Activated CD4-positive, alpha-beta T cell treated with anti-CD3 and anti-CD28 coated beads for 4 hours (primary cell): ENCODE measurements around the gene CAND2.

Experiments used
- DNase-seq, 2 donors: peaks; one replicate each; pipeline ENCODE4 v3.0.0-alpha.2; 2020

CAND2 gene

DNA sequence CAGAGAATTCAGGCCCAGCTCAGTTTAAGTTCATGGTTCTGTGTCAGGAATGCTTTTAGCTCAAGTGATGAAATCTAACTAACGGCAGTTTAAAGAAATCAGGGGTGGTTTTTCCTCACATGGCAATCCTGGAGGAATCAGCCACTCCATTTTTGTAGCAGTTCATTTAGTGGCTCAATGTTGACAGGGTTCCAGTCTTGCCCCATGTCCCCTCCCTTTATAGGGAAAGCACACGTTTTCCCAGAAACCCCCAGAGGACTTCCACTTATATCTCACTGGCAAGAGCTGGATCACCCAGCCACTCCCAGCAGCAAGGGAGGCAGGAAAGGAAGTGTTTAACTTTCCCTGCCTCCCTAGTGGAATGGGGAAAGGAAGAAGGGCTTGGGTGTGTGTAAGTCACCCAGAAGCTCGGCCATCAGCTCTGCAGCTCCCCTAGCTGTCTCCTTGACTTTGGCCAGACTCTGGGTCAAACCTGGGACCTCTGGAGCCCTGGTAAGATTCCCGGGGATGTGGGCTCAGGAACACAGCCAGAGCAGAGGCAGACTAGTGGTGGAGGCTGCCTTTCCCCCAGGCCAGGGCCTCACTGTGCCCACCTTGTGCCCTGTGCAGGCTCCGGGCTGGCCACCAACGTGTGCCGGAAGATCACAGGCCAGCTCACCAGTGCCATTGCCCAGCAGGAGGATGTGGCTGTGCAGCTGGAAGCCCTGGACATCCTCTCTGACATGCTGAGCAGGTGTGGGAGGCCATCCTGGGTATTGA lies 11.3 kb downstream of the CAND2 start:
- no peak for DNase-seq

DNA sequence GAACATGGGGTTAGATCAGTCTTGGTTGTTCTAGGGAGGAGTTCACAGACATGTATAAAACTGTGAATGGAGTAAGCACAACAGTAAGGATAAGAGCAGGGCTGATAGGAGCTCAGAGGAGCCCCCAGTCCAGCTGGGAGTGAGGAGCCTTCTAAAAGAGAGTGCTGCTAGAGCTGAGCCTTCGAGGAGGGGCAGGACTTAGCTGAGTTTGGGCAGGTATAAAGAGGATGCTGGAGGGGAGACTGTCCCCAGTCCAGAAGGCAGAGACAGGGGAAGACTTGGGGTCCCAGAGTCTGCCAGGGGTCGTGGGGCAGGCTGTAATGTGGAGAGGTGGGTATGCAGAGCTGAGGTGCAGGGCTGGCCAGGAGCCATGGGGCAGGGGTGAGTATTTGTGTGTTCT lies 12.1 kb downstream of the CAND2 start:
- no peak for DNase-seq

DNA sequence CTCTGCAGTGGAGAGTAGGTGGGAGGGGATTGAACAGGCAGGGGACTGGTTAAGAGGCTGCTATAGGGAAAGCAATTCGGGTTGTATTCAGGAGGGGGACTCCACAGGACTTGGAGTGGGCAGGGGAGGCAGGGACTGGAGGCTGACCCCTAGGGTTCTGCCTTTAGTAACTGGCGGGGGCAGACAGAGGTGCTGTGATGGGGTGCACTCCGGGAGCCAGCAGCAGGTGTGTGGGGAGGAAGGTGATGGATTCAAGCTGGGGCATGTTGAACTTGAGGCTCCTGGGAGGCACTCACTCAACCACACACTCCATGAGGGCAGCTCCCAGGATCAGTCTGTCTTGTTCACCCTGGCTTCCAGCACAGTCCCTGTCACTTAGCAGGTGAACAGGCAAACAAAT lies 12.5 kb downstream of the CAND2 start:
- DNase-seq, result no peak

DNA sequence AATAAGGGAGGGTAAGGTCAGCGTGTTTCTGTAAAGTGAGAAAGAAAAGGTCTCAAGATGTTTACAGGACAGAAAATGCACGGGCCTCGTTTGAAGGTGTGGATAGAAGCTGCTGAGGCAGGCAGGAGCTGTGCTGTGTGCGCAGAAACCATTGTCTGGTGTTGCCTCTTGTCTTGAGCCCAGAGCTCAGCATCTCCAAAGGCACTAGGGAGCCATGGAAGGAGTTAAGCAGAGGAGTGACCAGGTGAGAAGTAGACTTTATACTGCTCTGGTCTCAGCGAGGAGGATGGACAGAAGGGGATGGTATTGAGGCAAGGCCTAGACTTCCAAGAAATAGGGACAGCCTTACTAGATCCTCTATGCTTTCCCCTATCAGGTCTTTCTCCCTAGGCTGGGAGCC lies 13.0 kb downstream of the CAND2 start:
- no peak for DNase-seq

DNA sequence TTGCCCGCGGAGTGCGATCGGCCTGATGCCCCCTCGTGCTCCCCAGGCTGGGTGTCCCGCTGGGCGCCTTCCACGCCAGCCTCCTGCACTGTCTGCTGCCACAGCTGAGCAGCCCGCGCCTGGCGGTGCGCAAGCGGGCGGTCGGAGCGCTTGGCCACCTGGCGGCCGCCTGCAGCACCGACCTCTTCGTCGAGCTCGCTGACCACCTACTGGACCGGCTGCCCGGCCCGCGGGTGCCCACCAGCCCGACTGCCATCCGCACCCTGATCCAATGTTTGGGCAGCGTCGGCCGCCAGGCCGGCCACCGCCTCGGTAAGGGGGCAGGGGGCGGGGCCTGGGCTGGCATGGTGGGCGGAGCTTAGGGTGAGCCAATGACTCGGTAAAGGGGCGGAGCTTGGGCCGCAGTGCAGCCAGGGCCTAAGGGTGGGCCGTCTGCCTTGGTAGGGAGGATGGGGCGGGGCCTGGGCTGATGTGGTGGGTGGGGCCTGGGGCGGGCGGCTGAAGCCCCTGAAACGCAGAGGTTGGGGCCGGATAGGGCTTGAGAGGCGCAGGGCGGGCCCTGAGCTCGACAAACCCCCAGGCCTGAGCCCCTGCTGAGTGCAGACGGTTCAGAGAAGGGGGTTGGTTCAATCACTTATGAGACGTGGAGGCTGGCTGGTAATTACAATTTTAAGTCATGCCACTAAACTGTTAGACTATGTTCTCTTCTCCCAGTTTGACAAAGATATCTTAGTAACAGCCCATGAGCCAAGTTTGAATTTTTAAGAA lies 13.7 kb downstream of the CAND2 start:
- DNase-seq, result peak; percentile 95

DNA sequence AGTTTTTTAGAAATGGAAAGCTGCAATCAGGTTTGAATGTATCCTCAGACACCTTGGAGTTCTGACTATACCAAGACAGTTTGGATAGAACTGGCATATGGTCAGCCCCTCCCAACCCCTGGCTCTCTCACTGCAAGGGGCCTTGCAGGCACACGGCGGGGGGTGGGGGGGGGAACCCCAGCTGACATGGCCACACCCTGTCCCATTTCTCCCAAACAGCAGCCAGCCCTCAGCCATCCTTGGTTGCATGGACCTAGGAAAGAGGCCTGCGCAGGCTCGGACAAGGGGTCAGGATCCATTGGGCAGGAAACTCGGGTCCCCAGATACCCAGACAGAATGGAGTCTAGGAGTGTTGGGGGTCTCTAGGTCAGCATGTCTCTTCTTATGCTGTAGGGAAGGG lies 14.5 kb downstream of the CAND2 start:
- DNase-seq, result no peak

DNA sequence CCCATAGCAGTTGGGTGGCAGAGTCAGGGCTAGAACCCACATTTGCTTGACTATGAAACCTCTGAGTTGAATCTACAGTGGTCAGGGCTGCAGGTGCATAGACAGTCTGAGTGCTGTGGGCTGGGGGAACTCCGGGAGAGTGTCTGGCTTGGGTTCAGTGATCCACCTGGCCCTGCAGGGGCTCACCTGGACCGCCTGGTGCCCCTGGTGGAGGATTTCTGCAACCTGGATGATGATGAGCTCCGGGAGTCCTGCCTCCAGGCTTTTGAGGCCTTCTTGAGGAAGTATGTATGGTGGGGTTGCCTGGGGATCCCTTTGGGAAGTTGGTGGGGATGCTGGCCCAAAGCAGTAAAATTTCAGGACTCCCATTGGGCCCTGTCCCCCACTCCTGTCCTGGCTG lies 16.3 kb downstream of the CAND2 start:
- DNase-seq, result no peak

DNA sequence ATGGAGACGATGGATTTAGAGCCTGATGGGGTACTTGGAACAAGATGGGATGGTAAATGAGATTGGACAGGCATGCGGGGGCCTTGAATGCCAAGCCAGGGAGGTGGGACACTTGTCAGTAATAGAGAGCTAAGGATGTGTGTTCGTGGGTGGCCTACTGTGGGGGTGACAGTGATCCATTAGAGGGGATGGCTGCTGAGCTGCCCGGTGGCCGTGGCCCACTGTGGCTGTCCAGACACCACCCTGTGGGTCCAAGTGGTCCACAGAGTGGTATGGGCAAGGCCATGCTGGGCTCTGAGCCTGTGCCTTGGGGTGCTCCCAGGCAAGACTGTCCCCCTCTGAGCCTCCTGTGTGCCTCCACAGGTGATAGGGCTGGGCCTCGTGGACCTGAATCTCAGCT lies 17.5 kb downstream of the CAND2 start:
- DNase-seq, result no peak

DNA sequence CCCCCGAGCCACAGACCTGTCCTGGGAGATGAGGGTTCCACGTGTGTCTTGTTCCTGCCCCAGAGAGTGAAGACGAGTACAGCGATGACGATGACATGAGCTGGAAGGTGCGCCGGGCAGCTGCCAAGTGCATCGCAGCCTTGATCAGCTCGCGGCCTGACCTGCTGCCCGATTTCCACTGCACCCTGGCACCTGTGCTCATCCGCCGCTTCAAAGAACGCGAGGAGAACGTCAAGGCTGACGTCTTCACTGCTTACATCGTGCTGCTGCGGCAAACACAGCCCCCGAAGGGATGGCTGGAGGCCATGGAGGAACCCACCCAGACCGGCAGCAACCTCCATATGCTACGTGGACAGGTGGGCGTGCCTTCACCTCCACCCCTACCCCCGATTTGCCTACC lies 18.6 kb downstream of the CAND2 start:
- DNase-seq, result no peak

DNA sequence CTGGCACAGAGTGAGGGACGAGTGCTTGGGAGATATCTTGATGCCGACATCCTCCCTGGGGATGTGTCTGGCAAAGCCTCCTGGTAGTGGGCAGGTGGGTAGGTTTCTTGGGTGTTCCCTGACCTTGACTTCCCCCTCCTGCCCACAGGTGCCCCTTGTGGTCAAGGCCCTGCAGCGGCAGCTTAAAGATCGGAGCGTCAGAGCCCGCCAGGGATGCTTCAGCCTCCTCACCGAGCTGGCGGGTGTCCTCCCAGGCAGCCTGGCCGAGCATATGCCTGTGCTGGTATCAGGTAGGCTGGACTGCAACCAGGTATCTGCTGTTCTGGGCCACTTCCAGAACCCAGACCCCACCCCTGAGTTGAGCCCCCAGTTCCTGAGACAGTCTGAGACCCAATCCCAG lies 19.2 kb downstream of the CAND2 start:
- DNase-seq, result no peak

DNA sequence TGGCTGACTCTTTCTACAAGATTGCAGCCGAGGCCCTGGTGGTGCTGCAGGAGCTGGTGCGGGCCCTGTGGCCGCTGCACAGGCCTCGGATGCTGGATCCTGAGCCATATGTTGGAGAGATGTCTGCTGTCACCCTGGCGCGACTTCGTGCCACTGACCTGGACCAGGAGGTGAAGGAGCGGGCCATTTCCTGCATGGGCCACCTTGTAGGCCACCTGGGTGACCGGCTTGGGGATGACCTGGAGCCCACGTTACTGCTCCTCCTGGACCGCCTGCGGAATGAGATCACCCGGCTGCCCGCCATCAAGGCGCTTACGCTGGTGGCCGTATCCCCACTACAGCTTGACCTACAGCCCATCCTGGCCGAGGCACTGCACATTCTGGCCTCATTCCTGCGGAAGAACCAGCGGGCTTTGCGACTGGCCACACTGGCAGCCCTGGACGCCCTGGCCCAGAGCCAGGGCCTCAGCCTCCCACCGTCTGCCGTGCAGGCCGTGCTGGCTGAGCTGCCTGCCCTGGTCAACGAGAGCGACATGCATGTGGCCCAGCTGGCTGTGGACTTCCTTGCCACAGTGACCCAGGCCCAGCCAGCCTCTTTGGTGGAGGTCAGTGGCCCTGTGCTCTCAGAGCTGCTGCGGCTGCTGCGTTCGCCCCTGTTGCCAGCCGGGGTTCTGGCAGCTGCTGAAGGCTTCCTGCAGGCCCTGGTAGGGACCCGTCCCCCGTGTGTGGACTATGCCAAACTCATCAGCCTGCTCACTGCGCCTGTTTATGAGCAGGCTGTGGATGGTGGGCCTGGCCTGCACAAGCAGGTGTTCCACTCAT lies 20.3 kb downstream of the CAND2 start:
- no peak for DNase-seq

DNA sequence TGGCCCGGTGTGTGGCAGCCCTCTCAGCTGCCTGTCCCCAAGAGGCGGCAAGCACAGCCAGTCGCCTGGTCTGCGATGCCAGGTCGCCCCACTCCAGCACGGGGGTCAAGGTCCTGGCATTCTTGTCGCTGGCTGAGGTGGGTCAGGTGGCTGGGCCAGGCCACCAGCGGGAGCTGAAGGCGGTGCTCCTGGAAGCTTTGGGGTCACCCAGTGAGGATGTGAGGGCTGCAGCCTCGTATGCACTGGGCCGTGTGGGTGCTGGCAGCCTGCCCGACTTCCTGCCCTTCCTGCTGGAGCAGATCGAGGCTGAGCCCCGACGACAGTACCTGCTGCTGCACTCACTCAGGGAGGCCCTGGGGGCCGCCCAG lies 20.8 kb downstream of the CAND2 start:
- DNase-seq, result no peak

DNA sequence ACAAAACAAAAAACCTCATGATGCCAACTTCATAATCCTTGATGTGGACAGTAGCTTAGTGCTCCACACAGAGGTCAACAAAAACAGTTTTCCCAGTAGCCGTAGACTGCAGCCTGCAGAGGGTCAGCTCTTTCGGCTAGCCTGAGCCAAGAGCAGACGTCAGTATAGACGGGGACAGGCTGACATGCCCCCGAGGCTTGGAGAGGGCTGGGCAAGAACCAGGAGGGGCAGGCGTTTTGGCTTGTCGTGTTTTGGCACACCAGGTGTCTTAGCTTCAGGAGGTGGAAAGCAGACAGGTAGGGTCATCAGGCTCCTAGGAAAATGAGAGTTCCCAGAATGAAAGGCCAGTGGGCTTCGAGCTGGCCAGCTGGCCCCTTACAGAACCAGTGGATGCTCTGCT lies 21.8 kb downstream of the CAND2 start:
- DNase-seq, result no peak

DNA sequence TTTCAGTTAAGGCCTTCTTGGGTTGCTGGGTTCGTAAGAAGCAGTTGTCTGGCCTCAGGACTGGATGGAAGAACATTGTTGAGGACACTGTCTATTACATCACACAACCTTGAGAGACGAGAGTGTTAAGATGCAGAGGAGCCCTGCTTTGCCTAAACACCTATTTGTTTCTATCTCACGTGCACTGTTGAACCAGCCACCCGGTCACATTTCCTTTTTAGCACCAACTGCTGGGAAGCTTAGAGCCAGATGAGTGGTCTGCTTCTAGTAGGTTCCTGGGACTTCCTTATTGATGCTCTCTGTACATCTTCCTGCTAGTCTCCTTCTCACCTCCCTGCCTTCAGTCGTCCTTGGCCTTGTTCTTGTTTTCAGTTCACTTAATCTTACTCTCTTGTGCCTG lies 22.3 kb downstream of the CAND2 start:
- no peak for DNase-seq

DNA sequence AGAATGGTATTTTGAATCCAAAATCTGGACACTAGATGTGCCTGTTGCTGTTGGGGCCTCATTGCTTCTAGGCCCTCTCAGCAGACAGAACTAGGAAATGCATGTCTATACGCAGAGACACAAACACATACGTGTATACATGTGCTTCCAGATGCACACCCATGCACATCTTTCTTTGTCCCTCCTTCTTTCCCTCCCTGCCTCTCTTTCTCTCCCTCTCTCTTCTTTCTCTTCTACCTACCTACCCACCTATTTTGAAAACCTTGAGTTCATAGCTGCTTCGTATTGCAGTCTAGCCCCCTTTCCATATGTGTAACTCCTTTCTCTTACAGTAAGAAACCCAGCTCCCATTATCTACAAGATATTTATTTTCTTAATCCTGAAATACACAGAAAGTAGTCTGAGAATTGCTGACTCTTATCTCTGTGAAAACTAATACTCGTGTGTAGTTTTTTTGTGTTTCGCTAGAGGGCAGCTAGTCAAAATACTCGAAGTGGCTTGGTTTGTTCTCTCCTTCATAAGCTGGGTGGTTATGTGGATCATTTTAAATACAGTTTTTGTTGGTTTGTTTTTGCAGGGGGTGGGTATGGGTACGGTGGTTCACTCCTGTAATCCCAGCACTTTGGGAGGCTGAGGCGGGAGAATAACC lies 26.4 kb downstream of the CAND2 start:
- DNase-seq, result no peak

DNA sequence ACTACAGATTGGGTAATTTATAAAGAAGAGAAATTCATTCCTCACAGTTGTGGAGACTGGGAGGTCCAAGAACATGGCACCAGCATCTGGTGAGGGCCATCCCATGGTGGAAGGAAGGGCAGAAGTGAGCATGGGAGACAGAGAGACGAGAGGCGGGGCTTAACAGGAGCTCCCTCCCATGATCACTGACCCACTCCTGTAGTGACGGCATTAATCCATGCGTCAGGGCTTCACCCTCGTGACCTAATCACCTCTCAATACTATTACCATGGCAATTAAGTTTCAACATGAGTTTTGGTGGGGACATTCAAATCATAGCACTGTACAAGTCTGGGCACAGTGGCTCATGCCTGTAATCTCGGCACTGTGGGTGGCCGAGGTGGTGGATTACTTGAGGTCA lies 27.8 kb downstream of the CAND2 start:
- no peak for DNase-seq

DNA sequence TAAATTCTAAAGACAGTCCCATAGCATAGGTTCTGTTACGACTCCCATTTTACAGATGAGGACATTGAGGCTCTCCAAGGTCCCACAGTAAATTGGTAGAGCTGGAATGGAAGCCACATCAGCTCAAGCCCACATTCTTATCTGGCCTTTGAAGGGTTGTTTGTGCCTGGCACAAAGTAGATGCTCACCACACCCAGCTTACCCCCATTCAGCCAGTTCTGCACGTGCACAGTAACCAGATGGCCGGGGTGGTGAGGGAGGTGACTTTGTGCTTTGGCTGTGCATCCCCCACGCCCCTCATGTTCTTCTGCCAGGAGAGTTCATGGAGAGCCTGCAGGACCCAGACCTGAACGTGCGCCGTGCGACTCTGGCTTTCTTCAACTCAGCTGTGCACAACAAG lies 28.7 kb downstream of the CAND2 start:
- DNase-seq, result no peak

DNA sequence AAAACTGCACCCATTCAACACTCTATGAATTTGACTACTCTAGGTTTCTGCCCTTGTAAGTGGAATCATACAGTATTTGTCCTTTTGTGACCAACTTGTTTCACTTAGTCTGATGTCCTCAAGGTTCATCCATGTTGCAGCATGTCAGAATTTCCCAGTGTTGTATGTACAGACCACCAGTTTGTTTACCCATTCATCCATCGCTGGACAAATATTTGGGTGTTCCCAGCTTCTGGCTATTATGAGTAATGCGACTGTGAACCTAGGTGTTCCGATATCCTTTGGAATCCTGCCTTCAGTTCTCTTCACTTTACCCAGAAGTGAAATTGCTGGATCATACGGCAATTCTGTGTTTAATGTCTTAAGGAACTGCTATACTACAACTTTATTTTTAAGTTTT lies 32.3 kb downstream of the CAND2 start:
- DNase-seq, result no peak

DNA sequence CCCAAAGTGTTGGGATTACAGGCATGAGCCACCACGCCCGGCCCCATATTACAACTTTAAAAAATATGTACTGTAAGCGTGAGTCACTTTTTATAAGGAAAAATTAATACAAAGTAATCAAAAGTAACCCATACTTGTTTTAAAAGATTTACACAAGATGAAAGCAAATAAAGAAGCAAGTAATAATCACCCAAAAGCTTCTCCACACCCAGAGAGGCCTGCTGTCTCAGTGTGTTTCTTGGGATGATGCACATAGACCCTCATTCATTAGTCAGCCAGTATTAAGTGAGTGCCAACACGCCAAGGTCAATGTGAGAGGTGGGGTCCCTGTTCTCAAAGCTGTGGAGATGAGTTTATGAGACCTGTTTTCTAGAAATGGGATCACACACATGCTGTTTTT lies 32.9 kb downstream of the CAND2 start:
- DNase-seq, result no peak

DNA sequence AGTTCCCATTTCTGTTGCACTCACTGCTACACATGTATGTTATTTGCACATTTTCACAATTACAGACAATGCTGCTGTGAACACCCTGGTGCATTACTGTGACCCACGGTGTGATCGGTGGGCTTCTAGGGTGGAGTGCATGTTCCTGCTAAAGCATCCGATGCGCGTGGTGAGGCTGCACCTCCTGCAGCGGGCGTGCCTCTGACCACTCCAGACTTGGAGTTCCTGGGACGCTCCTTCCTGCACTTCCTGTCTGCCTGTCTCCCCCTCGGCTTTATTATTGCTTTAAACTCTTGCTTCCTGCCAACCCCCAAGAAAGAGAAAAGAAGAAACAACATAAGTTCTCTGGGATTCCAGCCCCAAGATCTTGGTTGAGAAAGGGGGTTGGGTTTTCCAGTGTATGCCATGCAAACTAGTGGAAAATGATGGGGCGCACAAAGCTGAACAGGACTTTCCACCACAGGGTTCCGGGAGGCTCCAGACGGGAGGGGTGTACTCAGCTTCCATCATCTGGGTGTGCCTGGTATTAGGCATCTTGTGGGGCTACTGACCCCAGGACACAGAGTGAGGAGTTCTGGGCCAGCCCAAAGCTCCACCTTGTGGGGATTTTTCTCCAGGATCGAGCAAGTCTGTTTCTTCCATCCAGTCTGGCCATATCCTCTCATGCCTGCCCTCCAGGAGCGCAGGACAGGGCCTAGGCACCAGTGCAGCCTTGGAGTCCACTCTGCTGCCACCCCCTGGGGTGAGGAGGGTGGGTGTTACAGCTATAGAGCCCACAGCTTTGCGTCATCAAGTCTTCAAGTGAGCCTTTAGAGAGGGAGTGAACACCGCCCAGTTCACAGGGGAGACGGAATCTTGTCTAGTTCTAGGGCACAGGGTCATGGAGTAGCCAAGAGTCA lies 33.7 kb downstream of the CAND2 start:
- no peak for DNase-seq

DNA sequence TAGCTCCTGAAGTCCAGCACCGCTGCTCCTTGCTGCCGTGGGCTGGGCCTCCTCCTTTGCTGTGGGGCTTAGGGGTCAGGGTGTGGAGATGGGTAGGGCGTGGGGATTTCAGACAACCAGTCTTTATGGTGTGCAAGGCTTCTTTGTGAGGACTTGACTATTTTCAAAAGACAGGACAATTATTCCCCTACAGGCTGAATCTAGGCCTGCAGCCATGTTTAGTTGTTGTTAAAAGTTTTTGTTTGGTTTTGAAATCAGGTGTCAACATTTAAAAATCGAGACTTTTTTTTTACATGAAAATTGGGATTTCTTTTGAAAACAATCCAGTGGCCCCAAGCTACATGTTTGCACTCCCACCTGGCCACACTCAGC lies 34.3 kb downstream of the CAND2 start:
- no peak for DNase-seq

DNA sequence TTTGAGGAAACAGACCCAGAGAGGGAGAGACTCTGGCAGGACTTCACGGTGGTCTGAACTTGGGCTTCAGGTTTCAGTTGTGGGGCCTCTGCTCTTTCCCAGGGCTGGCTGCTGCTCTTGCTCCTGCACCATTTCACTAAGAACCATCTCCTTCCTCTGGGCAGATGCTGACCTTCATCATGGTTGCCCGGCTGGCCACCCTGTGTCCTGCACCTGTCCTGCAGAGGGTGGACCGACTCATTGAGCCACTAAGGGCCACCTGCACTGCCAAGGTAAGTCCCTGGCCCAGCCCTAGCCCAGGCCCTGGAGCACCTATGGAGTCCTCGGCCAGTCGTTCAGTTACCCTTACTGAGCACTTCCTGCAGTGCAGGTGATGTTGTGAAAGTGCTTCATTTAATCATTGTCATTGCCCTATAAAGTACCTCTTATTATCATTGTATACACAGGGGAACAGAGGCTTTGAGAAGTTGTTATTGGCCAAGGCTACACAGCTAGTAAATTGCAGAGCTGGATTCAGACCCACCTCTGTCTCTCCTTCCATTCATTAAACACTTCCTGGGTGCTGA lies 34.9 kb downstream of the CAND2 start:
- DNase-seq, result no peak
